Measurements from ENCODE around the gene GBGT1.
"Not testable (repeated sequence)": the region's sequence is repeated elsewhere in the genome, so short reads cannot be mapped to it uniquely, and the experiment has no call there.

GBGT1 gene

GRCh38 chr9:133199648-133200321 is 36.1 kb upstream of the GBGT1 start:
- peak; percentile 38 for DNase-seq

GRCh38 chr9:133195029-133195428 is 31.3 kb upstream of the GBGT1 start:
- no peak for DNase-seq

- no peak for DNase-seq
Measured at GRCh38 chr9:133194597-133194996, 30.9 kb upstream of the GBGT1 start.

- DNase-seq, result no peak
Measured at GRCh38 chr9:133191989-133192388, 28.3 kb upstream of the GBGT1 start.

- no peak for DNase-seq
Measured at GRCh38 chr9:133189826-133190225, 26.1 kb upstream of the GBGT1 start.

- DNase-seq, result no peak
Measured at GRCh38 chr9:133188843-133189180, 25.1 kb upstream of the GBGT1 start.

GRCh38 chr9:133188006-133188842 is 24.5 kb upstream of the GBGT1 start:
- DNase-seq, result peak; percentile 17

- no peak for DNase-seq
Measured at GRCh38 chr9:133187561-133188005, 23.9 kb upstream of the GBGT1 start.

- DNase-seq, result no peak
Measured at GRCh38 chr9:133186736-133187135, 23.0 kb upstream of the GBGT1 start.

GRCh38 chr9:133184971-133185370 is 21.3 kb upstream of the GBGT1 start:
- DNase-seq, result no peak

- no peak for DNase-seq
Measured at GRCh38 chr9:133182151-133182550, 18.4 kb upstream of the GBGT1 start.

- DNase-seq, result no peak
Measured at GRCh38 chr9:133181561-133181960, 17.8 kb upstream of the GBGT1 start.

- DNase-seq, result no peak
Measured at GRCh38 chr9:133180953-133181352, 17.2 kb upstream of the GBGT1 start.

GRCh38 chr9:133173056-133173455 is 9.3 kb upstream of the GBGT1 start:
- no peak for DNase-seq

GRCh38 chr9:133171161-133171961 is 7.6 kb upstream of the GBGT1 start:
- no peak for DNase-seq

GRCh38 chr9:133170716-133171115 is 7.0 kb upstream of the GBGT1 start:
- no peak for DNase-seq

- DNase-seq, result not testable (repeated sequence)
Measured at GRCh38 chr9:133169687-133170086, 6.0 kb upstream of the GBGT1 start.

- no peak for DNase-seq
Measured at GRCh38 chr9:133169102-133169501, 5.4 kb upstream of the GBGT1 start.

- no peak for DNase-seq
Measured at GRCh38 chr9:133168432-133168831, 4.7 kb upstream of the GBGT1 start.

GRCh38 chr9:133167769-133168168 is 4.1 kb upstream of the GBGT1 start:
- no peak for DNase-seq

- DNase-seq, result no peak
Measured at GRCh38 chr9:133167096-133167730, 3.5 kb upstream of the GBGT1 start.

- DNase-seq, result no peak
Measured at GRCh38 chr9:133166392-133166791, 2.7 kb upstream of the GBGT1 start.

GRCh38 chr9:133165452-133165730 is 1.7 kb upstream of the GBGT1 start:
- no peak for DNase-seq

All from right kidney (tissue), 1 donor.